GM12891 (cell line): ENCODE measurements around the gene MYH9.

ENCODE experiments used
- PAX5 ChIP-seq: IDR thresholded peaks from 2 replicates; pipeline ENCODE4 v1.6.1; 2011; ENCODE audit warnings: low read length, moderate library complexity, mild to moderate bottlenecking; ENCODE audit not compliant: insufficient read depth, severe bottlenecking
- POLR2A ChIP-seq: IDR thresholded peaks from 2 replicates; pipeline ENCODE4 v1.6.1; 2011; ENCODE audit warnings: low read depth, low read length, control low read depth
- POLR2AphosphoS5 ChIP-seq: IDR thresholded peaks from 2 replicates; pipeline ENCODE4 v1.6.1; 2011; ENCODE audit warnings: low read depth, low read length, control low read depth
- TAF1 ChIP-seq: IDR thresholded peaks from 2 replicates; pipeline ENCODE4 v1.6.1; 2011; ENCODE audit warnings: low read depth, low read length, control low read depth

- TF ChIP-seq POLR2A (no peak), POLR2AphosphoS5 (no peak), PAX5 (no peak), TAF1 (no peak)
Observed at GRCh38 chr22:36373258-36373579, 14.5 kb downstream of the MYH9 start.
